Stimulated activated CD8-positive, alpha-beta memory T cell treated with anti-CD3 and anti-CD28 coated beads, Interleukin-15, amount 100 ng/mL, for 4 hours (primary cell): ENCODE results near the gene CLPTM1L.
"Not testable (repeated sequence)": the region's sequence is repeated elsewhere in the genome, so short reads cannot be mapped to it uniquely, and the experiment has no call there.

ENCODE experiments used
- DNase-seq, 2 donors: peaks; one replicate each; pipeline ENCODE4 v3.0.0-alpha.2; 2020; ENCODE audit warnings: low read depth in 2 of 2

CLPTM1L gene

GRCh38 chr5:1289559-1289958, 55.3 kb downstream of the CLPTM1L start:
- not testable (repeated sequence) for DNase-seq

DNA sequence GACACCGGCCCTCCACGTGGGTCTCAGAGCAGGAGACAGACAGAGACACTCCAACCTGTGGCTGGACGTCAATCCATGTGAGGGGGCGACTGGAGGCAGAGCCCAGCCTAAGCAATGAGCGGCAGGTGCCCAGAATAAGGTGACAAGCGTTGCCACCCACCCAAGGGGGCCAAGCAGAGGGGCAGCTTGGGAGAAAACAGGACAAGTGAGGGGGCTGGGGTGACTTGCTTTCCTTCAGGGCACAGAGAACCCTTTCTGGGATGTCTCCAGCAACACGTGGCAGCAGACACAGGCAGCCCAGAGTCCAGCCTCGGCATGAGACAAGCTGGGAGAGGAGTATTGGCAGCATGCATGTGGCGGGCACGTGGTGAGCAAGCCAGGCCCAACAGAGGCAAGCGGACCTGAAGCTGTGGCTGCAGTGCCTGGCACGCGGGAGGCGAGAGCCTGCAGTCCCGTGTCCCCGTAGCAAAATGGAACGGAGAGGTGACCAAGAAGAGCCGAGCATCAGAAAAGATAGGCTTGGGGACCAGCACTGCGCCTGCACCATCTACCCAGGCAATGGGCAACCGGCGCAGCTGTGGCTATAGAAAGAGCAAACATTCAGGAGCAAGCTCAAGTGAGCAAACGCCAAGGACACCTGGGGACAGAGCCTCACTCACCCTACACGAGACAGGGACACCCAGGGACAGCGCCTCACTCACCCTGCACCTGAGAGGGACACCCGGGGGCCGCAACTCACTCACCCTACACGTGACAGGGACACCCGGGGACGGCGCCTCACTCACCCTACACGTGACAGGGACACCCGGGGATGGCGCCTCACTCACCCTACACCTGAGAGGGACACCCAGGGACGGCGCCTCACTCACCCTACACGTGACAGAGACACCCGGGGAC, 56.2 kb downstream of the CLPTM1L start:
- no peak for DNase-seq

- no peak for DNase-seq
Observed at GRCh38 chr5:1285883-1286291, 59.0 kb downstream of the CLPTM1L start.

DNA sequence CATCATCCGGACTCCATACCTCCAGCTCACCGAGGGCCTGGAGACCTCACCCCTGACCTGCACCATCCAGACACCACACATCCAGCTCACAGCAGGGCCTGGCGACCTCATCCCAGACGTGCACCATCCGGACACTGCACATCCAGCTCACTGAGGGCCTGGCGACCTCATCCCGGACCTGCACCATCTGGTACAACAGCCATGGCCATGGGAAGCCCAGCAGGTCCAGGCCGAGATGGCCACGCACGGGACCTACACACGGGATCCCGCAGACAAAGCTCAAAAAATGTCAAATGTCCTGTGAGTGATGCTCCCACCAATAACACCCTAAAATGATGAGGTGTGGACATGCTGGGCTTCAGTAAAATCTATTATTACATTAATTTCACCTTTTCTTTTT, 59.8 kb downstream of the CLPTM1L start:
- no peak for DNase-seq

GRCh38 chr5:1284336-1284970, 60.4 kb downstream of the CLPTM1L start:
- not testable (repeated sequence) for DNase-seq

GRCh38 chr5:1283729-1284041, 61.2 kb downstream of the CLPTM1L start:
- DNase-seq, result not testable (repeated sequence)

DNA sequence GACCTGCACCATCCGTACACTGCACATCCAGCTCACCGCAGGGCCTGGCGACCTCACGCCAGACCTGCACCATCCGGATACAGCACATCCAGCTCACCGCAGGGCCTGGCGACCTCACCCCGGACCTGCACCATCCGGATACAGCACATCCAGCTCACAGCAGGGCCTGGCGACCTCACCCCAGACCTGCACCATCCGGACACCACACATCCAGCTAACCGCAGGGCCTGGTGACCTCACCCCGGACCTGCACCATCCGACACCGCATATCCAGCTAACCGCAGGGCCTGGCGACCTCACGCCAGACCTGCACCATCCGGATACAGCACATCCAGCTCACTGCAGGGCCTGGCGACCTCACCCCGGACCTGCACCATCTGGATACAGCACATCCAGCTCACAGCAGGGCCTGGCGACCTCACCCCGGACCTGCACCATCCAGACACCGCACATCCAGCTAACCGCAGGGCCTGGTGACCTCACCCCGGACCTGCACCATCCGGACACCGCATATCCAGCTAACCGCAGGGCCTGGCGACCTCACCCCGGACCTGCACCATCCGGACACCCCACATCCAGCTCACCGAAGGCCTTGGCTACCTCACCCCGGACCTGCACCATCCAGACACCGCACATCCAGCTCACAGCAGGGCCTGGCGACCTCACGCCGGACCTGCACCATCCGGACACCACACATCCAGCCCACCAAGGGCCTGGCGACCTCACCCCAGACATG, 61.7 kb downstream of the CLPTM1L start:
- not testable (repeated sequence) for DNase-seq

GRCh38 chr5:1282131-1282992, 62.5 kb downstream of the CLPTM1L start:
- DNase-seq, result no peak

DNA sequence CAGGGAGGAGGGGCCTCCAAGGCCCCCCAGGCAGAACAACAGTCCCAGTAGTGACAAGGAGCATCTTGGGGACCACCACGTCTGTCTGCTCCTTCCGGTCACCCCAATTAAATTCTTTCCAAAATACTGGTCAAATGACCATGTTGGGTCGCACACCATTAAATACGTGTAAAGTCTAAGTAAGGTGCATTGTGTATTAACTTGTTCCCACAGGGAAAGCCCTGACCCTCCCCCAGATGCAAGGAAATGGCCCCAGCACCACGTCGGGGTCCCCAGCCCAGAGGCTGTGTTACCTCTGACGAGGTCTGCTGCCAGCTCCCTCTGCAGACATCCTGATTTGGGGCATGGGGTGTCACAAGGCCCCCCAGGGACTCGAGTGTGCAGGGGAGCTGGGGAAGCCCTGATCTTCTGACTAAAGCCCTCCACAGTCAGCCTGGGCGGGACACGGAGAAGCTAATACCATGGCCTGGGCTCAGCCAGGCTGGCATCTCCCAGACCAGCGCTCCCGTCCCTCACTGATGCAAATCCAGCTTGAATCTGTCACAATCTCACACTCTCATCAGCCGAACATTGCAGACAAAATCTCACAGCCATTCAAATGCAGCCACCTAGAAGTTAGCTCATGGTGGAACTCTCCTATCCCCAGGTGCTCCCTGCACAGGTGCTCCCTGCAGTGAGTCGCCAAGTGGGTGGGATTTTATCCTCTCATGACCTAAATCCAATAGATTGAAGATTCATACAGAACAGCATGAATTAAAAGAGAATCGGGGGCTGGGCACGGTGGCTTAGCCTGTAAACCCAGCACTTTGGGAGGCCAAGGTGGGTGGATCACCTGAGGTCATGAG, 63.6 kb downstream of the CLPTM1L start:
- DNase-seq, result no peak

GRCh38 chr5:1280177-1281037, 64.5 kb downstream of the CLPTM1L start:
- DNase-seq, result no peak

GRCh38 chr5:1279443-1280151, 65.3 kb downstream of the CLPTM1L start:
- DNase-seq, result no peak

DNA sequence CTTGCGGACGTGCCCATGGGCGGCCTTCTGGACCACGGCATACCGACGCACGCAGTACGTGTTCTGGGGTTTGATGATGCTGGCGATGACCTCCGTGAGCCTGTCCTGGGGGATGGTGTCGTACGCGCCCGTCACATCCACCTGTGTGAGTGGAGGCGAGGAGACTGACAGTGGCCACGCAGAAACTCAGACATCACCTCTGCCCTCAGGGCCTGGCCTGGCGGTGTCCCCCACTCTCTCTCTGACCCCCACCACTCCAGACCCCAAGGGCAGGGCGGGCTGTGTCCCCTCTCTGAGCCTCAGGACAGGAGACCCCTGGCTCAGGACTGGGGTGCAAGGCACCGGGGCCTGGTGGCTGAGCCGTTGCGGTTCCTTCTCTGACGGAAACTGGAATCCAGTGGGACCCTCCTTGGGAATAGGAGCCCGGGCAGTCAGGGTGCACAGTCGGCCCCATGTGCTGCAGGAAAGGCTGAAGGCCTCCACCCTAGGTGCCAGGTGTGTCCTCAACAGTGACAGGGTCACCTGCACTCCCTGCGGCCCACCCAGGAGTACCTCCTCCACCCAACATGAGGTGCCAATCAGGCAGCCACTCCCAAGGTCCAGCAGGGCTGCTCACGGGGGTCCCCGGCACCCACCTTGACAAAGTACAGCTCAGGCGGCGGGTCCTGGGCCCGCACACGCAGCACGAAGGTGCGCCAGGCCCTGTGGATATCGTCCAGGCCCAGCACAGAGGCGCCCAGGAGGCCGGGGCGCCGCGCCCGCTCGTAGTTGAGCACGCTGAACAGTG, 66.0 kb downstream of the CLPTM1L start:
- no peak for DNase-seq

DNA sequence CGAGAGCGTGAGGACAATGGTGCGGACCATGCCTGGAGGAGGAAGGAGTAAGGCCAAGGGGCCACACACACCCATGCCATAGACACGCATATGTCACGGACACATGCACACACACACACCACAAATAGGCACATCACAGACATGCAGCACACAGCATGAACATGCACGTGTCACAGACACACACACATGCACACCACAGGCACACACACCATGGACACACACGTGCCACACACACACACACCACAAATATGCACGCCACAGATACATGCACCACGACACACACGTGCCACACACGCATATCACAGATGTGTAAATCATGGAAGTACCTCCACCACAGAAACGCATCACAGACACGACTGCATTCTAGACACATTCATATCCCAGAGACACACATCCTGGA, 66.7 kb downstream of the CLPTM1L start:
- DNase-seq, result no peak

DNA sequence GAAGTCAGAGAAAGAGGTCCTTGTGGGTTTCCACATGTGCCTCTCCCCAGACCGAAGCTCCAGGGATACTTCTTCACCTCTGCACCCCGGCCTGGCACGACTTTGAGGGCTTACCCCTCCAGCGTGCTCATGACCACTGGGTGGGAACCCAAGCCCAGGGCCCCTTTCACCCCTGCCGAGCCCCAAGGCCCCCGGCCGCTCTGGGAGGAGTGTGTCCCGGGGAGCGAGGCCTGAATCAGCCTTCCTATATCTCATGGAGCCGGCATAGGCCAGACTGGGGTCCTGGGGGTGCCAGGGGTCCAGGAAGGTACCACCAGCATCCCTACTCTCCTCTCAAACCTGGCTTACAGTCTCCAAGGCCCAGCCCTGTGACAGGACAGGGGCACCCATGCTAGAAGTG, 67.1 kb downstream of the CLPTM1L start:
- DNase-seq, result no peak

DNA sequence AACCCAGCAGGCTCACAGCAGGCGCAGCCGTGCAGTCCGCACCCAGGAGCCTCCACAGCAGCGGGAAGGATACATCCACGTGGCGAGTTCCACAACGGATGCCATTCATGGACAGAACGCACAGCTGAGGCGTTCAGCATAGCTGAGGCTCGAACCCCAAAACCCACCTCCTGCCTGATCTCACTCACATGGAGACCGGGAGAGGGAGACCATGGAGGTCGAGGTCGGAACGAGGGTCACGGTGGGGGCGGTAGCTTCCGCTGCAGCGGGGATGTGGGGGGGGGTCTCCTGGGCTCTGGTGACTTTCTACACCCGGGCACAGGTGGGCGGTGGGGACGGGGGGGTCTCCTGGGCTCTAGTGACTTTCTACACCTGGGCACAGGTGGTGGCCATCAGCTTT, 67.6 kb downstream of the CLPTM1L start:
- no peak for DNase-seq

GRCh38 chr5:1276930-1277329, 68.0 kb downstream of the CLPTM1L start:
- no peak for DNase-seq

- DNase-seq, result not testable (repeated sequence)
Observed at GRCh38 chr5:1275397-1276391, 69.2 kb downstream of the CLPTM1L start.
